ENCODE measurements around the gene ADARB1.

ADARB1 gene

DNA sequence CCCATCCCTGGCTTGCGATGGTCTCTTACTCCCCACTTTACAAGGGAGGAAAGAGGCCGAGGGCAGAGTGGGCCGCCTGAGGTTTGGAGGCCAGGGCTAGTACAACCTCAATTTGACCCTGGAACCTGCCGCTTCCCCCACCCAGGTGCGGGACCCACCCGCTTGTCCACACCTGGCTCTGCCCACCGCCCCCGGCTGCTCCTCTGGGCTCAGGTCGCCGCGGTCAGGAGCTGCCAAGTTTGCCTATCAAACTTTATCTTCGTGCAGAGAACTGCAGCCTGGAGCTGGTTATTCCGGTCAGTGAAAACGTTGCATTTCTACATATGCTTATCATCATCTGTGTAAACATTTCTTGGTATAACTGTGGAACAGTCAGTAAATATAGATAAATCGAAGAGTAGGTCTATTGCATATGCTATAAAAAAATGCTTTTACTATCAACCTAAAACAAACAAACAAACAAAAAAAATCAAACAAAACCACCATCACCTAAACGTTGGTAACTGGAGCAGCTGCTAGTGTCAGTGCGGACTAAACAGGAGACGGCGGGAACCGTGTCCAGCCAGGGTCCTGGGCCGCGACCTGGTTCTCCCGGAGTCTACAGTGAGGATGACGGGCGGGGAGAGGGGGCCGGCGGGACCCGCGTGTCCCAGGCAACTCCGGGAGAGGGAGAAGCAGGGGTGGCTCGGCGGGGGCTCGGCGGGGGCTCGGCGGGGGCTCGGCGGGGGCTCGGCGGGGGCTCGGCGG, 906 bp upstream of the ADARB1 start (continued):
- TF ChIP-seq ZBTB44 (tag by site-specific recombination; IDR thresholded peaks at IDR 0.05), result peak; percentile 35; the same call in 1 of the 2 replicates

- Histone ChIP-seq H3K4me3 (ENCODE audit: low read depth, low read length) (peak overlapping the region; percentile 70), H3K9me3 (ENCODE audit: control insufficient read depth, insufficient read depth, low read depth, low read length) (no peaks in the 10 kb centered on the region), H3K4me1 (ENCODE audit: control insufficient read depth, insufficient read depth, low read length) (peaks cover 3% of the 10 kb centered on the region; the same call in 1 of the 2 replicates), H3K36me3 (ENCODE audit: control insufficient read depth in 2 of 2, insufficient read depth in 1 of 2, low read length in 2 of 2) (no peaks in the 10 kb centered on the region), H3K27ac (ENCODE audit: extremely low read depth, low read depth, low read length) (peak overlapping the region; percentile 79; the same call in 1 of the 2 replicates)
- POLR2A ChIA-PET, result interaction anchor here (1.0 to 2.2 kb wide), 2 partner anchors 62 to 257 kb away, joined by 3 to 9 read pairs; partner anchors contain the start of gene SUMO3
- CTCF ChIA-PET, result interaction anchor here (0.8 to 1.5 kb wide), 3 partner anchors 24 to 65 kb away, joined by 3 to 6 read pairs (median 4); no protein-coding TSS in a partner anchor
- no peak for TF ChIP-seq ZNF530 (tag by site-specific recombination; IDR thresholded peaks at IDR 0.05; ENCODE audit: low read depth)
- TF ChIP-seq ZNF513 (tag by site-specific recombination; IDR thresholded peaks at IDR 0.05), result no peak; the same call in 1 of the 2 replicates
- no peak for TF ChIP-seq MEIS1 (CRISPR knock-in tag; IDR thresholded peaks at IDR 0.05; ENCODE audit: borderline replicate concordance)
- TF ChIP-seq ZNF311 (tag by site-specific recombination; IDR thresholded peaks at IDR 0.05; ENCODE audit: borderline replicate concordance), result no peak
- TF ChIP-seq TRIM28 (IDR thresholded peaks at IDR 0.05; ENCODE audit: borderline replicate concordance, low read length), result no peak
- no peak for TF ChIP-seq KLF9 (tag by site-specific recombination; IDR thresholded peaks at IDR 0.05; ENCODE audit: low read depth)
- no peak for TF ChIP-seq SETDB1 (IDR thresholded peaks at IDR 0.05; ENCODE audit: insufficient read length, low read length)
- no peak; the same call in none of the 2 replicates for TF ChIP-seq YY1 (tag by site-specific recombination; IDR thresholded peaks at IDR 0.05)
- no peak for TF ChIP-seq ZNF792 (tag by site-specific recombination; IDR thresholded peaks at IDR 0.05)
- TF ChIP-seq ZNF76 (tag by site-specific recombination; IDR thresholded peaks at IDR 0.05; ENCODE audit: borderline replicate concordance, low read depth), result peak; percentile 35; the same call in 1 of the 2 replicates
- no peak for TF ChIP-seq ZNF626 (tag by site-specific recombination; IDR thresholded peaks at IDR 0.05)
- TF ChIP-seq ZNF529 (tag by site-specific recombination; IDR thresholded peaks at IDR 0.05; ENCODE audit: insufficient replicate concordance), result no peak
- TF ChIP-seq SALL2 (tag by site-specific recombination; IDR thresholded peaks at IDR 0.05; ENCODE audit: borderline replicate concordance), result no peak
- TF ChIP-seq ATF2 (tag by site-specific recombination; IDR thresholded peaks at IDR 0.05; ENCODE audit: low read depth), result no peak
- no peak for TF ChIP-seq ZNF501 (tag by site-specific recombination; IDR thresholded peaks at IDR 0.05)
- TF ChIP-seq BCL11A (tag by site-specific recombination; IDR thresholded peaks at IDR 0.05; ENCODE audit: low read depth), result no peak
- TF ChIP-seq ZNF621 (tag by site-specific recombination; IDR thresholded peaks at IDR 0.05), result no peak
- no peak for TF ChIP-seq ZNF580 (tag by site-specific recombination; IDR thresholded peaks at IDR 0.05)
- no peak; the same call in 1 of the 2 replicates for TF ChIP-seq CTCF (tag by site-specific recombination; IDR thresholded peaks at IDR 0.05)
- no peak for TF ChIP-seq ZNF174 (tag by site-specific recombination; IDR thresholded peaks at IDR 0.05)
- no peak for TF ChIP-seq ZNF843 (tag by site-specific recombination; IDR thresholded peaks at IDR 0.05)
- TF ChIP-seq, protein P1, sequence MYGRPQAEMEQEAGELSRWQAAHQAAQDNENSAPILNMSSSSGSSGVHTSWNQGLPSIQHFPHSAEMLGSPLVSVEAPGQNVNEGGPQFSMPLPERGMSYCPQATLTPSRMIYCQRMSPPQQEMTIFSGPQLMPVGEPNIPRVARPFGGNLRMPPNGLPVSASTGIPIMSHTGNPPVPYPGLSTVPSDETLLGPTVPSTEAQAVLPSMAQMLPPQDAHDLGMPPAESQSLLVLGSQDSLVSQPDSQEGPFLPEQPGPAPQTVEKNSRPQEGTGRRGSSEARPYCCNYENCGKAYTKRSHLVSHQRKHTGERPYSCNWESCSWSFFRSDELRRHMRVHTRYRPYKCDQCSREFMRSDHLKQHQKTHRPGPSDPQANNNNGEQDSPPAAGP (tag by site-specific recombination; IDR thresholded peaks at IDR 0.05), result peak; percentile 76
- TF ChIP-seq, protein P2, sequence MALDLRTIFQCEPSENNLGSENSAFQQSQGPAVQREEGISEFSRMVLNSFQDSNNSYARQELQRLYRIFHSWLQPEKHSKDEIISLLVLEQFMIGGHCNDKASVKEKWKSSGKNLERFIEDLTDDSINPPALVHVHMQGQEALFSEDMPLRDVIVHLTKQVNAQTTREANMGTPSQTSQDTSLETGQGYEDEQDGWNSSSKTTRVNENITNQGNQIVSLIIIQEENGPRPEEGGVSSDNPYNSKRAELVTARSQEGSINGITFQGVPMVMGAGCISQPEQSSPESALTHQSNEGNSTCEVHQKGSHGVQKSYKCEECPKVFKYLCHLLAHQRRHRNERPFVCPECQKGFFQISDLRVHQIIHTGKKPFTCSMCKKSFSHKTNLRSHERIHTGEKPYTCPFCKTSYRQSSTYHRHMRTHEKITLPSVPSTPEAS (tag by site-specific recombination; IDR thresholded peaks at IDR 0.05), result no peak
- peak; percentile 71 for TF ChIP-seq ZNF121 (tag by site-specific recombination; IDR thresholded peaks at IDR 0.05)
Observed at GRCh38 chr21:45074818-45075595, 627 bp downstream of the ADARB1 start.
